T-helper 9 cell (primary cell): ENCODE results near the gene RTP3.
"Not testable (repeated sequence)": the region's sequence is repeated elsewhere in the genome, so short reads cannot be mapped to it uniquely, and the experiment has no call there.

ENCODE experiments used
- DNase-seq: peaks from one replicate; pipeline ENCODE4 v3.0.0-alpha.2; 2020

Gene RTP3

DNA sequence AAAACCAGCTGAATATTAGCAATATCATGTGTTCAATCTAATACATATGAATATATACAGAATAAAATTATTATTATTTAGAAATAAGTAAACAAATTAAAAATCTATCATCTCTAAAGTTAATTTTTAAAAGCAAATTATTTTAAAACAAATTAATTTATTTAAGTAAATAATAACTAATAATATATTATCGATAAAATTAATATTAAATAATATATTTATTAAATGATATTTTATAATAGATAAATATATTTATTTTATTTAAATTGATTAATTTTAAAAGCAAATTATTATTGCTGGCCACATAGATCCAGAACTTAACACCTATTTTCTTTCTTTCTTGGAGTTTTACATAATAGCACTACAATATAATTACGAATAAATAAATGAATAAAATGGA lies 22.2 kb downstream of the RTP3 start:
- DNase-seq = no peak

GRCh38 chr3:46520531-46520930 lies 22.8 kb downstream of the RTP3 start:
- no peak for DNase-seq

GRCh38 chr3:46521096-46521495 lies 23.3 kb downstream of the RTP3 start:
- no peak for DNase-seq

- not testable (repeated sequence) for DNase-seq
Measured at GRCh38 chr3:46522201-46522600, 24.4 kb downstream of the RTP3 start.

DNA sequence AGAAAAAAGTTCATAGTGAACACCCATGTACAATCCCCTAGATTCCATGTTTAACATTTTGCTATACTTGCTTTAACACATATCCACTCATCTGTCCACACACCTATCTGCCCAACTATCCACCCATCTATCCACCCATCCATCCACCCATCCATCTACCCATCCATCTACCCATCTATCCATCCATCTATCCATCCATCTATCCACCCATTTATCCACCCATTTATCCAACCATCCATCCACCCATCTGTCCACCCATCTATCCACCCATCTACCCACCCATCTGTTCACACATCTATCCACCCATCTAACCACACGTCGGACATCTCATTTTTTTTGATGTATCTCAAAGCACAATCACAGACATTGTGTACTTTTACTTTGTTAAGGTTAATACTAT lies 25.8 kb downstream of the RTP3 start:
- DNase-seq = no peak

GRCh38 chr3:46524008-46524407 lies 26.2 kb downstream of the RTP3 start:
- no peak for DNase-seq

GRCh38 chr3:46524832-46525231 lies 27.1 kb downstream of the RTP3 start:
- no peak for DNase-seq

DNA sequence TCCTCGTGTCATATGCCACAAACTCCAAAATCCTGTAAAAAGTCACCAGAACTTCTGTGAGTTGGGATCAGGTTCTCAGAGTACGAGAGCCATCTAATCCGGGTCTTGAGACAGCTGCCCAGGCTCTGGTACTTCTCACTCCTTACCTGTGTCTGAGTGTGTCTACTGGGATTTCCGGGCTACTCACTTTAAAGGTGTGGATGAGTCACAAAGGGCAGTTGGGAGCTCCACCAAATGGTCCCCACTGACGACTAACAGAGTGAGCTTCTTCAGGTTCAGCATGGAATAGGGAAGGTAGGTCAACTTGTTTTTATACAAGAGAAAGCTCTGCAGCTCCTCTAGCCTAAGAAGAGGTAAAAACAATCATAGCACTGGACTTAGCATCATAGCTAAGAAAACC lies 29.5 kb downstream of the RTP3 start:
- DNase-seq = no peak

DNA sequence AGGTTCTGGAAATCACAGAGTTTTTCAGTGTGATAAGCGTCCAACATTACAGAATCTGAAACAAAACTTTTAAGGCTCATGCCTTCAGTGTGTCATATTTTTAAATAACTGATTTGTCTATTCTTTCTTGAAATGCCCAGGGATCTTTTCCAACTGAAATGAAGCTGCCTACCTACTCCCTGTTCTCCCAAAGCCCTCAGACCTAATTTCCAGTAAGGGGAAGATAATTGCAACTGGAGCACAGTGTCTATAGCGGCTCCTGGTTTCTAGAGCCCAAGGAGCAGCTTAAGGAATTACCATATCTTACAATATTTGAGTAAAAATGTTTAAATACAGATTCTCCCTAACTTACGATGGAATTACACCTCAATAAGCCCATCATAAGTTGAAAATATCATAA lies 35.3 kb downstream of the RTP3 start:
- DNase-seq = no peak

DNA sequence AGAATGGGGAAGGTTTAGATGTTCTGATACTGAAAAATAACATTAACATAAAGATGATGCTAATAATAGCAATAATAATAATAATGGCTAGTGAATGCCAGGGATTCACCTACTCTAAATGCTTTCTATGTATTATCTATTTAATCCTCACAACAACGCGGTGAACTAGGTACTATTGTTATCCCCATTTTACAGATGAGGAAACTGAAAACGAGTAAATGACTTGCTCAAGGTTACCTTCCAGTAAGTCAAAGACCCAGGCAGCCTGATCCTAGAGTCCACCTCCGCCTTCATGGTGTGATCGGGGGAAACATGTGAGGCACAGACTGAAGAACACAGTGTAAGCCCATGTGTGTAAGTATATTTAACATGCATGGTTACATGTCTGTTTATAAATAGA lies 38.0 kb downstream of the RTP3 start:
- no peak for DNase-seq

GRCh38 chr3:46536758-46537157 lies 39.0 kb downstream of the RTP3 start:
- no peak for DNase-seq

DNA sequence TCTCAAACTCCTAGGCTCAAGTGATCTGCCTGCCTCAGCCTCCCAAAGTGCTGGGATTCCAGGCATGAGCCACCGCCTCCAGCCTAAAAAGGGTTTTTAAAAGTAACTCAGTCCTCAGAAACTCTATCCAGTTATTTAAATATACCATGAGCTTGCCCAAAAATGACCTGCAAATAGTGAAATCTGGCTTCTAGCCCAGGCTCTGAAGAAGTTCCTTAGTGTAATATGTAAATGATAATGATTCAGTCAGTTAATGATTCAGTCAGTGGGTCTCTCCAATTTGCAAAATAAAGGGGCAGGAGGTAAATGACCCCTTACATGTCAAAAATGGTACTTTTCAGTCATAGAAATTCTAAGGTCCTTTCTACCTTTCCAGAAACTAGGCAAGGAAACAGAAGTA lies 39.5 kb downstream of the RTP3 start:
- DNase-seq = no peak

GRCh38 chr3:46537779-46538178 lies 40.0 kb downstream of the RTP3 start:
- DNase-seq = no peak

- not testable (repeated sequence) for DNase-seq
Measured at GRCh38 chr3:46538425-46538802, 40.6 kb downstream of the RTP3 start.

DNA sequence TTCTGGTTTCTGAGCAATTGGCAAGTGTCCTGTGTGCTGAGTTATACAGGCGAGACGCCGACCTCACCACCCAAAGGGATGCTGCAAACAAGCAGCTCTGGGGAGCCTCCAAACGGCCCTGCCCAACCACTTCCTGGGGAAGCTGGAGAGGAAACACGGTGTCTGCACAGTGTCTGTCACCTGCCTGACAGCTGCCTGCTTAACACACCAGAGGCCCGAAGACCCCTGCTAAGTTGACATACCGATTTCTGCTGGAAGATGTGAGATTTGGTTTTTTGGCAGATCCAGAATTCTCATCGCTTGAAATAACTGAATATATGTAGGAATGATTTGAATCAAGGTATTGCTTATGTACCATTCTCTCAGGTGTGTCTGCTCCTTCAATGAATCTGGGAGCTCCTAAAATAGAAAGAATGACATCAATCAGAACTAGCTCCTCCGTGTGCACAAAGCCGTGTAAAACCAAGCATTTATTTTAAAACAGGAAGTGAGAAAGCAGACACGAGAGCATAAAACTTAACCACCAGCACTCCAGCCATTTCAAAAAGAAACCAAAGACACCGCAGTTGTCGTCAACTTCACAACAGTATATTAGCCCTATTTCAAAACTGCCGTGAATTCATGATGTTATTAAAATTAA lies 41.1 kb downstream of the RTP3 start:
- peak; percentile 77 for DNase-seq

DNA sequence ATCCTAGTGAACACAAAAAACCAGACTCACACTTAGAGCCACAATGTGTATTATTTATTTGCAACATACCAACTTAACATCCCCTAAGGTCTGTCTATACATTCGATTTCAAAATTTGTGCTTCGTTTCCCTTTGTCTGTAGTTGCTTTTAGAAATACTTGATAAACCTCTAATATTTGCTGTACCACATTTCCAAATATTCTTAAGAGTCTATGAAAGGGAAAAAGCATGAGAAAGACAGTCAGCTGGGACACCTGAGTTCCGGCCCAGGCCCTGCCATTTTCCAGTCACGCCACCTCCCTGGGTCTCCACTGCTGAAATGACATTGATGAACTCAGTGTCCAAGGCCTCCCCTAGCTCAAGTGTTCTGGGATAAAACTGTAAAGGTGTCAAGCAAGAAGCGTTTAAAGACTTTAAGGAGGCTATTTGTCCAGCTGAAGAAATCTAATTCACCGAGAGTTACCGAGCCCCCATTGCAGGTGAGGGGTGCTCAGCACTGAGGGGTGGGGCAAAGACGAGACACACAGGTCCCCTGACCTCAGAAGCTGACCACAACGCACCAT lies 41.7 kb downstream of the RTP3 start:
- no peak for DNase-seq

DNA sequence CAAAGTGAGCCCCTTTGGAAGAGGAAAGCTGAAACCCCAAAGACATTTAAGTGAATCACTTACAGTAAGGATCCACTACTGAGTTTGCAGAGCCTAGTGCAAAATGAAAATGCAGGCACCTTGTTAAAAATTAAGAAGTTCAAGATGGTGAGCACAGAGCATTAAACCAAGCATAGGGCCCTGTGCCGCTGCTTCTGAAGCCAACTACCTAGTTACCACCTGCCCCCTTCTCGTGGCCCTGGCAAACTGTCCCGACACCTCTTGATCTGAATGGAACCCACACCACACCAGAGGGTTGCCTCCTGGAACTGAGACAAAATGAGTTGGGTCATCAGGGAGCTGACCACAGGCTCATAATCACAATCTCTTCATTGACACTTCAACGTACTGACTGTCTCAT lies 42.8 kb downstream of the RTP3 start:
- DNase-seq = no peak

- no peak for DNase-seq
Measured at GRCh38 chr3:46541835-46542234, 44.1 kb downstream of the RTP3 start.

DNA sequence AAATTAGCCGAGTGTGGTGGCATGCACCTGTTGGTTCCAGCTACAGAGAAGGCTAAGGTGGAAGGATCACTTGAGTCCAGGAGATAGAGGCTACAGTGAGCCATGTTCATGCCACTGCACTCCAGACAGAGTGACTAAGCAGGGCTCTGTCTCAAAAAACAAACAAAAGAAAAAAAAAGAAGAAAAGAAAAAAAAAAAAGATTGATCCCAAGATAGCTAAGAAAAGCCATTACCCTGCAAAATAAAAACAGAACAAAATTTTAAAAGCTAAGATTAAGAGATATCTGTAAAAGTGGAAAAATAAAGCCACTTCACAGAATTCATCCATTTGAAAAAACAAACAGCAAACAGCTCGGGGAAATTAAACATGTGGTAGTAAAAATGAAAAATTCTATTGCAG lies 44.6 kb downstream of the RTP3 start:
- no peak for DNase-seq

GRCh38 chr3:46542801-46543201 lies 45.0 kb downstream of the RTP3 start:
- no peak for DNase-seq

GRCh38 chr3:46544771-46545503 lies 47.2 kb downstream of the RTP3 start:
- DNase-seq = no peak

GRCh38 chr3:46545818-46546630 lies 48.2 kb downstream of the RTP3 start:
- DNase-seq = no peak

DNA sequence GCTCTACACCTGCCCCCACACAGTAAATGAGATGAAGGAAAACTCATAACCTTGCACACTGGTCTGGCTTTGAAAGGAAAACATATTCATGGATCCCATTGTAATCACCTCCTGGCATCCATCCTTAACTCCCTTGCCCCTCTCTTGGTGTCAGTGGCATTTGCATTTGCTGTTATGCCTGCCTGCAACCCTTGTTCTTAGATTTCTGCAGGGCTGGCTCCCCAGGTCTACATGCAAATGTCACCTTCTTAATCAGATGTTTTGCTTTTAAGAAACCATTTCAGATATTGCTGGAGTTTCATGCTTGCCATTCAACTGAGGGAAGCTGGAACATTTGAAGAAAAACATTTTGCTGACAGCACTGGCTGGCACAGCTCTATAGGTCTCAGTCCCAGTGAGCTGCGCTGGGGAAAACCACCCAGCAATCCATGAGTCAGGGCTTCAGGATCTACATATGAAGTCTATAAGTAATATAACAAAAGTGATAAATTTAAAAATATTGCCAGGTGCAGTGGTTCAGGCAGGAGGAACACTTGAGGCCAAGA lies 49.2 kb downstream of the RTP3 start:
- no peak for DNase-seq
